A204.1 (cell line): Measurements from ENCODE around the gene DMAC2L.
"Not testable (repeated sequence)": the region's sequence is repeated elsewhere in the genome, so short reads cannot be mapped to it uniquely, and the experiment has no call there.

ENCODE experiments used
- FAIRE-seq: peaks from 2 replicates; lab custom pipeline; 2012; peaks lifted over from hg19 to GRCh38; lab: Jason Lieb, UNC

Gene DMAC2L

DNA sequence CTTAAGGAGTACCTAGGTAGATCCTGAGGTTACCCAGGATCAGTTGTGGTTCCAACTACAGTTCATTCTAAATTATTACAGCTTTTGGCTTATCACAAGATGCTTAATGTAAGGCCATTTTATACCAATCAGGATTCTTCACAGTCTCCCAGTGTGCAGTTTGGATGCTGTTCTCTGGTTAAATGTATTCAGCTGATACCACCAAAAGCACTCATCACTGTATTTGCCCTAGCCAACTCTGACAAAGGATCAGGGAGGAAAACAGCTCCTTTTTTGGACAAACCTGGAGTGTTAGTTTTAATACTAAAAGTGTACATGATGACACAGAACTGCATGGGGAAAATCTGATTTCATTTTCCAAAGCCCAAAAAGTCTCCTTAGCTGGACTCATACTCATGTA lies 19.5 kb downstream of the DMAC2L start:
- FAIRE-seq = no peak

DNA sequence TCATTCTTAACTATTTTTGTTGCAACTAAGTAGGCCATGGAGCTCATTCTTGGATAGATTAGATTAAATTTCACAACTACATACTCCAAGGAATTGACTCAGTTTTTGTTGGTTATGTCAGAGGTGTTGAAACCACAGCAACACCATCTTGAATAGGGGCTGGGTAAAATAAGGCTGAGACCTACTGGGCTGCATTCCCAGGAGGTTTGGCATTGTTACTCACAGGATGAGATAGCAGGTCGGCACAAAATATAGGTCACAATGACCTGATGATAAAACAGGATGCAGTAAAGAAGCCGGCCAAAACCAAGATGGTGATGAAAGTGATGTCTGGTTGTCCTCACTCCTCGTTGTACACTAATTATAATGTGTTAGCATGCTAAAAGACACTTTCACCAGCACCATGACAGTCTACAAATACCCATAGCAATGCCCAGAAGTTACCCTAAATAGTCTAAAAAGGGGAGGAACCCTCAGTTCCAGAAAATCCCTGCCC lies 20.9 kb downstream of the DMAC2L start:
- no peak for FAIRE-seq

DNA sequence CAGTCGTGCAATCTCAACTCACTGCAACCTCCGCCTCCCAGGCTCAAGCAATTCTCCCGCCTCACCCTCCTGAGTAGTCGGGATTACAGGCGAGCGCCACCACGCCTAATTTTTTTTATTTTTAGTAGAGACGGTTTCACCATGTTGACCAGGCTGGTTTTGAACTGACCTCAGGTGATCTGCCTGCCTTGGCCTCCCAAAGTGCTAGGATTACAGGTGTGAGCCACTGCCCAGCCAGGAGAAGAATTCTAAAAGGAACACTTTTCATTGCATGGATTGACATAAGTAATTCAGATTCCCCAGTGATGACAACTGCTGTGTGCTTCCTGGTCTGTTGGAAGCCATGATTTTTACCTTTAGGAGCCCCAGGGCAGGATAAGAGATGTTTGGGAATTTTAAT lies 22.1 kb downstream of the DMAC2L start:
- FAIRE-seq = no peak

DNA sequence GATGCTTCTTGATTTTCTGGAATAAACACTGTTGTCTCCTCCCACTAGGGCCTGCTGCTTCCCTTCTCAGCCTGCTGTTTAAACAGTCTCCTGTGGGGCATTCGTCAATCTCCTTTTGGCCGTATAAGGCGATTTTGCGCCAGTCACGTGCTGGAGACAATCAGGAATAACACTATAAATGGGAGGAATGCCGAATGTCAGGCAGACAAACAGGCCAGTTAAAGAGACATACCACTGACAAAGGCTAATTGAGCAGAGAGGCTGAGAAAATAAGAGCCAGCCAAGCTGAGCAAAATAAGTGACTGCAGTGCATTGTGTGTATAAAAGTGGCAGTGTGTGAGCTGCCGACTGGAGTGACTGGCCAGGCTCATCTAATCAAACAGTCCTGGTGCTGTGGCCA lies 23.3 kb downstream of the DMAC2L start:
- FAIRE-seq = no peak

DNA sequence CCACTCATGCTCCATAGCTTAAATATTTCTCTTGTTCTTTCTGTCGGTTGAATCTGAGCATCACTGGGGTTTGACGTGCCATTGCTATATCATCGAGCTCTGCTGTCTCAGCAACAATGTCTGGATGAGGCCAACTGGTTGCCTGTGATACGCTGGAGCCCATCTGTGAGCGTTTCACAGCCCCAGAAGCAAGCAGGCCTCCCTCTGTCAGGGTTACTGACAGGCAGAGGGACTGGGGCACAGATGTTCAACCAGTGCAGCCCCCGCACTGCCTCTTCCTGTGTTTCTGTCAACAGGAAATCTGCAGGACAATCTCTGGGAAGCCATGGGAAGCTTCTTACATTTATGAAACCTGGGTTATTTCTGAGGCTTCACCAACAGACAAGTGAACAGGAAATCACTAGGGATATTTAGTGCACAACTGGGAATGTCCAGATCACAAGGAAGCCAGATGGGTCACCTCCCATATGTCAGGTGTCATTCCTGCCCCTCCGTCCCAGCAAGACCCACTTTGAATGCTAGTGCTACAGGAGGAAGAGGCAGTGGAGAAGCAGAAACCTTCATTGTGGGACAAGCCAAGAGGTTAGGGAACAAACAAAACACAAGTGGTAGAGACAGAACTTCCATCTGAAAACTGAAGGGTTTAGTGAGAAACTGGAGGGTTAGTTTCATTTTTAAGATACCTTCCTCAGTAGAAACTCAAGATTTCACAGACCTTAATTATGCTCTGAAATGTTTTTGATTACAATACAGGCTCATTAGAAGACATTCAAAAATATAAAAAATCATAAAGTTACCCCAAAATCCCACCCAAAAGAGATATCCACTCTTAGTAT lies 24.1 kb downstream of the DMAC2L start:
- no peak for FAIRE-seq

DNA sequence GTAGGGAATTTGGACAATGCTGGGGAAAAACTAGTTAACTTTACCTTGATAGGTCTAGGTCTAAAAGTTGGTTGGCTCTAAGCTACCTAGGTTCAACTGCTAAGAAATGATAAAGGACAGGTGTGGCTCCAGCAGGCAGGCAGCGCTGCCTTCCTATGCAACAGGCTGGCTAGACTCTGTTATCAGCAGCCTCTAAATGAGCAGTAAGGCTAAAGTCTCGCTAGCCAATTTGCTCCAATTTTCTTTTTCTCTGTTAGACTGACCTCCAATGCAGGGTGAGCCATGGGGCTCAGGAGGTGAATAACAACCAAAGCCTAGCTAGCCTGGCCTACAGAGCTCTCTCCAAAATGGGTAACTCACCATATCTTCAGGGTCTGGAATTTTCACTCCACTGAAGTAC lies 26.5 kb downstream of the DMAC2L start:
- no peak for FAIRE-seq

DNA sequence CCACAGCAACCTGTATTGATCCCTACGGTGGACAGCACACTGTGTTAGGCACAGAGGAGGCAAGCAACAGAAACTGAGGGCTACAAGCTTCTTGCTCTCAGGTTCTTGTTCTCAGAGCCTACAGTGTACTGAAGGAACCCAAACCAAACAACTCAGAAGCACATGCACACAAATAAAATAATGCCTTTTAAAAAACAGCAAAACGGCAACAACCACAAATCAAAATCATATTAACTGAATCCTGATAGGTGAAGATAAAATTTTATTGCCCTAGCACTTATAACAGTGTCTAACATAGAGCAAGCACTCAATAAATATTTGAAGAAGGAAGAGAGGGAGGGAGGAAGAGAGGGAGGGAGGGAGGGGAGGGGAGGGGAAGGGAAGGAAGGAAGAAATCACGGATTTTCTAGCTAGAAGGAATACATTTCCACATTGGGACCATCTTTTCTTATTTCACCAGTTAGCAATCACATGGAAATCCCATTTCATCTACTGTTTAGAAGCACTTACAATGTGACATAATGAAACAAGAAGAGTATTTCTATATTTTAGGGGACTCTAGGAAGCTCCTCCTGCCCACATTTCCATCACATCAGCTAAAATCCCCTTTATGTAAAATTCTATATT lies 27.2 kb downstream of the DMAC2L start:
- no peak for FAIRE-seq

DNA sequence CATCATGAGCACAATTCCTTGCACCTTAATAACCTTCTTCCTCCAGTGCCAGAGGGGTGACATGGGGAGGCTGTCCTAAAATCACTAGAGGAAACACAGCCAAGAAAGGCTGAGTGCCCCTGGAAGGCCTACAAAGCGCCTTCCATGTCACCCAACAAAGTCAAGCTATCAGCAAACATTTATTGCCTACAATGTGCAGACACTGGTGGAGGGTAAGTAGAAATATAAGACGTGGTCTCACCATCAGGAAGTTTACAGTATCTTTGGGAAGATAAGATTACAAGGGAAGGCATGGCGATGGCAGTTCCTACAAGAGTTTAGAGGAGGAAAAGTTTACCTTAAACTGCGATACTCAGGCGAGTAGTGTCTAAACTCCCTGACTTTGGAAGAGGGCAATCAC lies 27.9 kb downstream of the DMAC2L start:
- no peak for FAIRE-seq

DNA sequence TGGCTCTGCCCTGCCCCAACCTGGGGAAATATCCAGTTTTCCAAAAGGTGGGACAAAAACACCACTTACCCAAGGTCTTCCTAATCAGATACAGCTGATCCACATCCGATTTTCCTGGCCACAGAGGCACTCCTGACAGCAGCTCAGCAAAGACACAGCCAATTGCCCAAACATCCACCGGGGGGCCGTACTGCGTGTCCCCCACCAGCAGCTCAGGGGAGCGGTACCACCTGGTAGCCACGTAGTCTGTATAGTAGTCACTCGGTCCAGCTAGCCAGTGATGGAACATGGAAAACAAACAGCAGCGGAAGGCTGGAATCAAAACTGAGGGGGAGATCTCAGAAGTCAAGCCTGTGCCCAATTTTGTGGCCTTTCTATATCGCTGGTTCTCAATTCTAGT lies 28.8 kb downstream of the DMAC2L start:
- no peak for FAIRE-seq

DNA sequence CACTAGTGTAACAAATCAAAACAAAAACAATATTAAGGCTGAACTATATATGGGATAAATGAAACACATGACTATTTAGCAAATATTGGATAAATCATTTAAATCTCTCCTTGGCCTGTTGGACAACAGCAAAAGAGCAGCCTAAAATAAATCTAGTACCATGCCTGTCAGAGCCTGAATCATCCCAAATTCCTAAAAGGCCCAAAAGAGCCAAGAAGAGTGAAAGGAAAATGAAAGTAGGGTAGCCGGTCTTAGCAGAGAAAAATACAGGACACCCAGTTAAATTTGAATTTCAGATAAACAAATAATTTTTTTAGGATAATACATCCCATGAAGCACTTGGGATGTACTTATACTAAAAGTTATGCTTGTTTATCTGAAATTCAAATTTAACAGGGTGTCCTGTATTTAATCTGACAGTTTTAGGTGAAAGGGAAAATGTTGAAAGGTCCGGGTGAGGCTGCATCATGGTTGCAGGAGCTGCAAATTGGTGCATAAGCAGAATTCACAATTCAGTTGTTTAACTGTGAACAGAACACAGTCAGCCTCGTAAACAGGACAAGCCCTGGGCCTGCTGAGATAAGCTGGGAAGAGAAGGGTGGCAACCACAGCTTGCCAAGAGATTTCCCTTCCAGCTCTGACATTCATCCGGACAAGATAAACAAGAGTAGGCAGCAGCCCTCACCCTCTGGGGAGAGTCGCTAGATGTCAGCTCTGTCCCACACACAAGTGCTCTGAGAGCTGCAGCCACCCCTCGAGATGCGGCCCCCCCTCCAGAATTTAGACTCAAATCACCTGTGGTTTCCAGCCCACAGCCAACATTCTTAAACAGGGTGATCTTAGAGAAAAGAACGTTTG lies 30.3 kb downstream of the DMAC2L start:
- FAIRE-seq = no peak

DNA sequence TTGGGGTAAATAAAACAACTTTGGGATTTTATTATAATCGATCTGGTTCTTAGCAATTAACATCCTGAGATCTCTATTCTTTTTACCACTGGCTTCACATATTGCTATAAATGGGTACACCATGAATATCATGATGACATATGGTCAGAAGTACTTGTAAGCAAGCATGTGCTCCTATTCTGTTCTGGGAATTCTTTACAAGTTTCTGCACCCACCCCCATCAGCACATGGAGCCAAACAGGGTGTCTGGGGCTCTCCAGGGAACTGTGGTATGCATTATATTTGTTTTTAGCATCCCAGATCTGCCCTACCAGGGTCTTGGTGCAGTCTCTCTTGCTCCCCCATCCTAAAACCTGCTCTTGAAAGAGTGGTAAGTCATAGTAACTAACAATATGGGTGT lies 31.3 kb downstream of the DMAC2L start:
- no peak for FAIRE-seq

DNA sequence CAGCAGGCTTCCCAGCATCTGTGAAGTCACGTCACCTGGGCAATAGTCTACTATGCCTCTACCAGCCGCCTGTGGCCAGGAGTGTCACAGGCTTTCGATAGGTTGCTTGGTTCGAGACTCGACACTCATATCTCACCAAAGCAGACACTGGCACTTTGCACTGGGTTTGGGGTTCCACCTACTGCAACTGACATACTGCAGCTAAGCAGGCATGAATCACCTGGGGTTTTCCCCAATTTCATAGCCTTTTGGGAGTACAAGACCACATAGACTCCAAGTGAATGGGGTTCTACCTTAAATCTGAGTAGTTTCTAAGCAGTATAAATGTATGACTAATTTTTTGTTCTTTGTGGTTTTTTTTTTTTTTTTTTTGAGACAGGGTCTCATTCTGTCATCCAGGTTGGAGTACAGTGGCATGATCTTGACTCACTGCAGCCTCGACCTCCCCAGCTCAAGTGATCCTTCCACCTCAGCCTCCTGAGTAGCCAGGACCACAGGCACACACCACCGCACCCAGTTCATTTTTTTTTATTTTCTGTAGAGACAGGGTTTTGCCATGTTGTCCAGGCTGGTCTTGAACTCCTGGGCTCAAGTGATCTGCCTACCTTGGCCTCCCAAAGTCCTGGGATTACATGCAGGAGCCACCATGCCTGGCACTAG lies 32.1 kb downstream of the DMAC2L start:
- FAIRE-seq = no peak

DNA sequence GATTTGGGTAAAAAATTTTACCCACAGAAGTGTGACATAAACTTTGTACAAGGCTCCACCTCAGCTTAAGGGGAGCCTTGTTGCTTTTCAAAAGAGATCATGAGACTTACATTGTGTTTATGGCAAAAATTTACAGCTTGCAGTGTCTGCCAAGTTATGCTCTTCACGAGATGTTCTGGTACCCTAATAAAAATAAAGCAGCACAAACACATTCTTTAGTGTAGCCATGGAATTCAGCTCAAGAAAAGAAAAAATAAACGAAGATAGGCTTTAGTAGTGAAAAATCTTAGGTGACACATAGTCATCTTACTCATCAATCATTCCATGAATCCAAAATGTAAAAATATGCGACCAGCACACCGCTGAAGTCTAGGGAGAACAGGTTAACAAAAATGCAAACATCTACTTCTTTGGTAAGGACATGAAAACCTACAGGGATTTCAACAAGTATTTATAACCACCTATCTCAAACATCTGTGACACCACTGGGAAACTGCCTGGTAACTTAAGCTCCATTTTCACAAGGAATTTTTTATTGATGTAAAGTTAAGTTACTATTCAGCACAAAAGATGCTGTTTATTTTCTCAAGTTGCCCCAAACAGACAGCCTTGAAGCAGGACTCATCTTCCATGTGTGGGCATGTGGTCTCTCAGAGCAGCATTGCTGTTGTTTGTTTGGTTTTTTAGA lies 32.9 kb downstream of the DMAC2L start:
- no peak for FAIRE-seq

DNA sequence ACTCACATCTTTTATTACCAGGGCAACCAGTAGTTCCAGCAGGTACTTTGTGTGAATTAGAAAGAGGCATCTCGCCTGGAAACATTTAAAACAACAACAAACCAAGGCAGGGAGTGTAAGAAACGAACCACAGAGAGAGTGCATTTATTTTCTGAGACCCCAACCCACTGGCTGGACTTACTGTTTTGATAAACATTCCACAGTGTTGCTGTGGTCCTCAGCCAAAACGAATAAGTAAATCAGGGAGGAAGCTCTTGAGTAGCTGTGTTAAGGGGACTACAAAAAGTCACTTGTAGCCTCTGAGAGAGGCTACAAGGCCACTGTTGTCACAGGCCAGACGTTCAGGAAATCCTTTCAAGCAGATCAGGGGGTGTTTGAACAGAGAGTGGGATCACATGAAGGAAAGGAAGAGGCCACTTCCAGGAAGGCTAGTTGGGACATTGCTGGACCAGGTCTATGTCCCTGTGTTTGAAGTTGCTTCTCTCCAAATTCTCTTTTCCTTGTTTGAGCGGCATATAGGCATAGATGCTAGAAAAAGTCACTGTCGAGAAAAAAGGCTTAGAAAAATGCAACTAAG lies 33.8 kb downstream of the DMAC2L start:
- FAIRE-seq = no peak

DNA sequence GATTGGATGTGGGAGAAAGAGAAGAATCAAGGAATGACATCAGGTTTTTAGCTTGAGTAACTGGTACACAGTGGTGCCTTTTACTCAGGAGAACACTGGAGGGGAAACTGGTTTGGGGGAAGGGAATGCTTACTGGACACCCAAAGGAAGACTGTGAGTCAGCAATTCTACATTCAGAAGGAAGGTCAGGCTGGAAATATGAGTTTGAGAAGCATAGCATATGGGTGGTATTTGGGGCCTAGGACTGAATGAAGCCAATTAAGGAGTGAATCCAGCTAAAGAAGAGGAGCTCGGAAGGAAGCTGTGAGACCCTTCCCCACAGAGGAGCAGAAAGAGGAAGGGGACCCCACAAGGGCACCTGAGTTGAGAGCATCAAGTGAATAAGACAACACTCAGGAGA lies 35.4 kb downstream of the DMAC2L start:
- no peak for FAIRE-seq

DNA sequence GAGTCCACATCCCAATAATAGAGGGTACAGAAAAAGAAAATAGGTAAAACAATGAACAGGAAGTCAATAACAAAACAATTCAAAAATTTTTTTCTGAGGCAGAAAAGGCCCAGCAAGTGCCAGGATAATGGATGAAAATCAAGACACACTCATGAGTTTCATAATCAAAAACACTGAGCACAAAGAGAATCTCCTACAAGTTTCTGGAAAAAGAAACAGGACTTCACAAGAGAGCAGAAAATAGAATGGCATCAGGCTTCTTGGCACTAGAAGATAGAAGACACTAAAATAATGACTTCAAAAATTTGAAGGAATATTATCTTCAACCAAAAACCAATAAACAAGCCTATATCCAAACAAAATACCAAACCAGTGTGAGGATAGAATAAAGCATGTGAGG lies 36.8 kb downstream of the DMAC2L start:
- FAIRE-seq = no peak

DNA sequence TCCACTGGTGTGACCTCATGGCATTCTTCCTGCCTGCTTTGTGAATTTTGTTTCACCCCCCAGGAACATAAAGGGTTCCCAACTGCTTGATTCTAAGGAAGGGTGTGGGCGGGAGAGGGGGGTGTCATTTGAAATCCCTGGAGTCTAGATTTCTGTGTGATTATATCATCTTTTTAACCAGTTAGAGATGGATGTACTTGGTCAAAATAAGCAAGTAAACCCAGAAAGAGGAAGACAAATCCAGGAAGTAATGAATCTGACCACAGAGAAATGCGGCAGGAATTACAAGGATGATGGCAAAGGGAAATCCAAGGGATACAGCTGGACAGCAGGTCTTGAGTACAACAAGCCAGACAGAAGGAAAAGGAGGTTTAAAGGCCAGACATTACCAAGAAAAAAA lies 38.9 kb downstream of the DMAC2L start:
- no peak for FAIRE-seq

DNA sequence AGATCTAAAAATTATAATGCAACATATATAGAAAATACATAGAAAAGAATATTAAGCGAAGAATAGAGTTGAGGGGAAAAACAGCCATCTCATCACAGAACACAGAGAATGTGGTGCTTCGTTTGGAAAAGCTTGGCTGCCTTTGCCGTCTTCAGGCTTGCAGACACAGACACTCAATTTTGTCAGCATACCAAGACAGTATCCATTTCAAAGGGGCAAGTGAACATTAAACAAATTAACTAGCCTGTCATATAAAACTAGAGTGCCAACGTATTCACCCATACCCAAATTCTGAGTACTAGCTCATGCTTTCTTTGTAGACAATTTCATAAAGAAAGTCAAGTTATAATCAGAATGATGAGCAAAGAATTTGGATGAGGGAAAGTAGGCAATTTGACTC lies 40.5 kb downstream of the DMAC2L start:
- FAIRE-seq = no peak

DNA sequence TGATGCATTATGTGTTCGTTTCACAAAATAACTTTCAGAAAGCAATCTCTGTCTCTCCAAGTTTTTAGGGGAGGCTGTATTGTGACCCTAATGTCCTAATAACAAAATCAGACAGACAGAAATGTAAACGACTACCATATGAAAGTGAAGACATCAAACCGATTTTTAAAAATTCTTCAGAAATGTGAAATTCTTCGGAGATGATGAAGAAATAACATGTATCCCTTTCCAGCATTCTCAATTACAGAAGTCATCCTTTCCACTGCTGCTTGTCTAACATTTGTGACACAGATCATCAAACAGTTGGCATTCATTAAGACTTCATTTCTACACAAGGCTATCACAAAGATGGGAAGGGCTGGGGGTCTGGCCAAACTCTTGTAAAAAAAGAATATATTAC lies 41.0 kb downstream of the DMAC2L start:
- no peak for FAIRE-seq

DNA sequence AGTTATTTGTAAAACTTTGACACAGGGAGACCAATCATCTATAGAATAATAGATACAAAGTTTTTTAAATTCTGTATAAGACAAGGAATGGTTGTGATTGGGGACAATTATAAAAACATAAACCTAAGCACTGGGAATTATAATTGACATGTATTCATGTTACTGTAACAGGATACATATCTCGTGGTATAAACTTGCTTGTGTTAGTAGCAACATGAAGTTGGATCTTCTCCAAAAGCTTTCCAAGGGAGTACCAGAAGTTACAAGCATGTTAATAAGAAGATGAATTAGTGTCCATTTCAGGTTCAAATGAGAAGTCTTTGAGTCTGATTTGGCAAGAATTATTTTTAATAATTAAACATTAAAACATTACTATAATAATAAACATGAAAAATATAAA lies 42.4 kb downstream of the DMAC2L start:
- FAIRE-seq = no peak

DNA sequence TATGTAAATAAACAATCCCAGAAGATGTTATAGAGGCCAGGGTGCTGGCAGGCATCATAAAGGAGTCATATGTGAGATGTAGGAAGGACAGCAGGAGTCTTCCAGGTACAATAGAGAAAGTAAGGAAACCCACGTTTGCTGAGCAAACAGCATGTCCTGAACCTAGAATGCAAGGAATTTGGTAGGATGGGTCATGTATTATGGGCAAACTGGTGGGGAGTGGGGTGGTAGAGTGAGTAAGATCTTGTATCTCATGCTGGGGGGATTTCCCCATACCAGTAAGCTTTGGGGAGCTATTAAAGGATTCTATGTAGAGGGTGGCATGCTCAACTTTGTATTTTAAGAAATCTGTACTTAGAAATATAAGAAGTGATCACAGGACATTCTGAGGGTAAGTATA lies 43.6 kb downstream of the DMAC2L start:
- FAIRE-seq = no peak

DNA sequence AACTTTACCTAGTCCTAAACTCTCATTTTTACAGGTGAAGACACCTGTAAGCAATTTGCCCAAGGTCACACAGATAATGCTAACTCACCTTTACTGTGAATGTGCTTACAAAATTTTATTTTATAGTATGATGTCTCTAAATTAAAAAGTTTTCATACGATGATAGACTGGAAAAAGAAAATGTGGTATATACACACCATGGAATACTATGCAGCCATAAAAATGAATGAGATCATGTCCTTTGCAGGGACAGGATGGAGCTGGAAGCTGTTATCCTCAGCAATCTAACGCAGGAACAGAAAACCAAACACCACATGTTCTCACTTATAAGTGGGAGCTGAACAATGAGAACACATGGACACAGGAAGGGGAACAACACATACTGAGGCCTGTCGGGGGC lies 44.2 kb downstream of the DMAC2L start:
- not testable (repeated sequence) for FAIRE-seq
